ENCODE data around the gene TBC1D22A. TPM values are rescaled to one million over a fixed set of nuclear protein-coding genes. Genes with fewer than 3 reads are reported as not detected.

TBC1D22A gene
- polyA plus RNA-seq, 1 donor from 2014 or later, result 9.3 TPM

DNA sequence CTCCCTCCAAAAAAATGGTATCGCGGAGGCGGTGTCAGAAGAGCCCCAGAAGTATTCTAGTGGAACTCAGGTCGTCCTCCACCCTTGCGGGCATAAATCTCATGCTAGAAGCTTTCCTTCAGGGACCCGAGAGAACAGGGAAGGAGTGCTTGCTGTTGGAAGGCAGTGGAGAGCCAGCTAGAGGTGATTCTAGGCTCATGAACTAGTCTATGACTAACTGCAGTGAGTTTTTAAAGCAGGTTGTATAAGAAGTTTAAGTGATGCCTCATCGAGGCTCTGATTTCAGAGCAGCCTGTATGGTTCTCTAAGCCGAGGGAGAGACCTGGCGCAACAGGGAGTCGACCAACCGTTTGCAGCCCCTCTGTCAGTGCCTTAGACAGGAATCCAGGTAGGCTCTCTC lies 85.7 kb downstream of the TBC1D22A start:
- H3K27ac ChIP-seq (ENCODE audit: low read length), result no peak overlapping the region
- no peaks in the 10 kb centered on the region for H4K20me1 ChIP-seq (ENCODE audit: insufficient read depth)
- H3K9ac ChIP-seq (ENCODE audit: low read length), result no peak overlapping the region
- TF ChIP-seq, protein P1, sequence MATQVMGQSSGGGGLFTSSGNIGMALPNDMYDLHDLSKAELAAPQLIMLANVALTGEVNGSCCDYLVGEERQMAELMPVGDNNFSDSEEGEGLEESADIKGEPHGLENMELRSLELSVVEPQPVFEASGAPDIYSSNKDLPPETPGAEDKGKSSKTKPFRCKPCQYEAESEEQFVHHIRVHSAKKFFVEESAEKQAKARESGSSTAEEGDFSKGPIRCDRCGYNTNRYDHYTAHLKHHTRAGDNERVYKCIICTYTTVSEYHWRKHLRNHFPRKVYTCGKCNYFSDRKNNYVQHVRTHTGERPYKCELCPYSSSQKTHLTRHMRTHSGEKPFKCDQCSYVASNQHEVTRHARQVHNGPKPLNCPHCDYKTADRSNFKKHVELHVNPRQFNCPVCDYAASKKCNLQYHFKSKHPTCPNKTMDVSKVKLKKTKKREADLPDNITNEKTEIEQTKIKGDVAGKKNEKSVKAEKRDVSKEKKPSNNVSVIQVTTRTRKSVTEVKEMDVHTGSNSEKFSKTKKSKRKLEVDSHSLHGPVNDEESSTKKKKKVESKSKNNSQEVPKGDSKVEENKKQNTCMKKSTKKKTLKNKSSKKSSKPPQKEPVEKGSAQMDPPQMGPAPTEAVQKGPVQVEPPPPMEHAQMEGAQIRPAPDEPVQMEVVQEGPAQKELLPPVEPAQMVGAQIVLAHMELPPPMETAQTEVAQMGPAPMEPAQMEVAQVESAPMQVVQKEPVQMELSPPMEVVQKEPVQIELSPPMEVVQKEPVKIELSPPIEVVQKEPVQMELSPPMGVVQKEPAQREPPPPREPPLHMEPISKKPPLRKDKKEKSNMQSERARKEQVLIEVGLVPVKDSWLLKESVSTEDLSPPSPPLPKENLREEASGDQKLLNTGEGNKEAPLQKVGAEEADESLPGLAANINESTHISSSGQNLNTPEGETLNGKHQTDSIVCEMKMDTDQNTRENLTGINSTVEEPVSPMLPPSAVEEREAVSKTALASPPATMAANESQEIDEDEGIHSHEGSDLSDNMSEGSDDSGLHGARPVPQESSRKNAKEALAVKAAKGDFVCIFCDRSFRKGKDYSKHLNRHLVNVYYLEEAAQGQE (IDR thresholded peaks at IDR 0.05; ENCODE audit: borderline replicate concordance), result no peak
- TF ChIP-seq, protein P2, sequence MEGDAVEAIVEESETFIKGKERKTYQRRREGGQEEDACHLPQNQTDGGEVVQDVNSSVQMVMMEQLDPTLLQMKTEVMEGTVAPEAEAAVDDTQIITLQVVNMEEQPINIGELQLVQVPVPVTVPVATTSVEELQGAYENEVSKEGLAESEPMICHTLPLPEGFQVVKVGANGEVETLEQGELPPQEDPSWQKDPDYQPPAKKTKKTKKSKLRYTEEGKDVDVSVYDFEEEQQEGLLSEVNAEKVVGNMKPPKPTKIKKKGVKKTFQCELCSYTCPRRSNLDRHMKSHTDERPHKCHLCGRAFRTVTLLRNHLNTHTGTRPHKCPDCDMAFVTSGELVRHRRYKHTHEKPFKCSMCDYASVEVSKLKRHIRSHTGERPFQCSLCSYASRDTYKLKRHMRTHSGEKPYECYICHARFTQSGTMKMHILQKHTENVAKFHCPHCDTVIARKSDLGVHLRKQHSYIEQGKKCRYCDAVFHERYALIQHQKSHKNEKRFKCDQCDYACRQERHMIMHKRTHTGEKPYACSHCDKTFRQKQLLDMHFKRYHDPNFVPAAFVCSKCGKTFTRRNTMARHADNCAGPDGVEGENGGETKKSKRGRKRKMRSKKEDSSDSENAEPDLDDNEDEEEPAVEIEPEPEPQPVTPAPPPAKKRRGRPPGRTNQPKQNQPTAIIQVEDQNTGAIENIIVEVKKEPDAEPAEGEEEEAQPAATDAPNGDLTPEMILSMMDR (IDR thresholded peaks at IDR 0.05; ENCODE audit: poor library complexity, severe bottlenecking), result no peak
- TF ChIP-seq TAF1 (IDR thresholded peaks at IDR 0.05; ENCODE audit: low read depth) (no peak), EZH2 (IDR thresholded peaks at IDR 0.05; ENCODE audit: borderline replicate concordance, insufficient read depth, low read length, poor library complexity, severe bottlenecking) (no peak), SMC3 (conservative IDR thresholded peaks at IDR 0.05; ENCODE audit: poor library complexity) (no peak), EP300 (conservative IDR thresholded peaks at IDR 0.05; ENCODE audit: poor library complexity, severe bottlenecking) (no peak), POLR2AphosphoS5 (IDR thresholded peaks at IDR 0.05) (no peak), MXI1 (conservative IDR thresholded peaks at IDR 0.05; ENCODE audit: poor library complexity, severe bottlenecking) (no peak), RAD21 (conservative IDR thresholded peaks at IDR 0.05) (no peak)
- H3K4me2 ChIP-seq (ENCODE audit: low read length), result no peak overlapping the region
- H2AFZ ChIP-seq (ENCODE audit: low read depth, low read length), result no peak overlapping the region
- no peaks in the 10 kb centered on the region for H3K9me2 ChIP-seq (ENCODE audit: insufficient read depth, low read length)
- no peaks in the 10 kb centered on the region for H3K9me3 ChIP-seq (ENCODE audit: low read length)
- H3K79me2 ChIP-seq (replicated peaks; ENCODE audit: insufficient read depth, low read length), result no peaks in the 10 kb centered on the region
- no peaks in the 10 kb centered on the region for H3F3A ChIP-seq (ENCODE audit: insufficient read depth, low read length, poor library complexity, severe bottlenecking)
- H3K36me3 ChIP-seq (ENCODE audit: insufficient read depth, low read length), result no peaks in the 10 kb centered on the region
- H3K27me3 ChIP-seq (ENCODE audit: insufficient read depth, low read depth, low read length), result no peaks in the 10 kb centered on the region
- H3K4me3 ChIP-seq (ENCODE audit: low read length), result no peak overlapping the region

GRCh38 chr22:46849101-46849500 lies 86.7 kb downstream of the TBC1D22A start:
- Histone ChIP-seq H3K4me3 (ENCODE audit: low read length) (no peak overlapping the region), H3K9me3 (ENCODE audit: low read length) (no peaks in the 10 kb centered on the region), H3K4me2 (ENCODE audit: low read length) (no peak overlapping the region), H3K36me3 (ENCODE audit: insufficient read depth, low read length) (no peaks in the 10 kb centered on the region), H3K9me2 (ENCODE audit: insufficient read depth, low read length) (no peaks in the 10 kb centered on the region), H3K79me2 (replicated peaks; ENCODE audit: insufficient read depth, low read length) (no peaks in the 10 kb centered on the region), H4K20me1 (ENCODE audit: insufficient read depth) (no peaks in the 10 kb centered on the region), H3F3A (ENCODE audit: insufficient read depth, low read length, poor library complexity, severe bottlenecking) (no peaks in the 10 kb centered on the region), H3K27ac (ENCODE audit: low read length) (no peak overlapping the region), H3K9ac (ENCODE audit: low read length) (no peak overlapping the region), H3K27me3 (ENCODE audit: insufficient read depth, low read depth, low read length) (no peaks in the 10 kb centered on the region), H2AFZ (ENCODE audit: low read depth, low read length) (no peak overlapping the region)
- TF ChIP-seq, protein P1 (IDR thresholded peaks at IDR 0.05; ENCODE audit: borderline replicate concordance), result no peak
- TF ChIP-seq TAF1 (IDR thresholded peaks at IDR 0.05; ENCODE audit: low read depth) (no peak), RAD21 (conservative IDR thresholded peaks at IDR 0.05) (no peak), EZH2 (IDR thresholded peaks at IDR 0.05; ENCODE audit: borderline replicate concordance, insufficient read depth, low read length, poor library complexity, severe bottlenecking) (no peak), MXI1 (conservative IDR thresholded peaks at IDR 0.05; ENCODE audit: poor library complexity, severe bottlenecking) (no peak), POLR2AphosphoS5 (IDR thresholded peaks at IDR 0.05) (no peak), EP300 (conservative IDR thresholded peaks at IDR 0.05; ENCODE audit: poor library complexity, severe bottlenecking) (no peak), SMC3 (conservative IDR thresholded peaks at IDR 0.05; ENCODE audit: poor library complexity) (no peak)
- TF ChIP-seq, protein P2 (IDR thresholded peaks at IDR 0.05; ENCODE audit: poor library complexity, severe bottlenecking), result no peak
